Measurements from ENCODE around the gene DNAJC8.

- TF ChIP-seq, protein P1, sequence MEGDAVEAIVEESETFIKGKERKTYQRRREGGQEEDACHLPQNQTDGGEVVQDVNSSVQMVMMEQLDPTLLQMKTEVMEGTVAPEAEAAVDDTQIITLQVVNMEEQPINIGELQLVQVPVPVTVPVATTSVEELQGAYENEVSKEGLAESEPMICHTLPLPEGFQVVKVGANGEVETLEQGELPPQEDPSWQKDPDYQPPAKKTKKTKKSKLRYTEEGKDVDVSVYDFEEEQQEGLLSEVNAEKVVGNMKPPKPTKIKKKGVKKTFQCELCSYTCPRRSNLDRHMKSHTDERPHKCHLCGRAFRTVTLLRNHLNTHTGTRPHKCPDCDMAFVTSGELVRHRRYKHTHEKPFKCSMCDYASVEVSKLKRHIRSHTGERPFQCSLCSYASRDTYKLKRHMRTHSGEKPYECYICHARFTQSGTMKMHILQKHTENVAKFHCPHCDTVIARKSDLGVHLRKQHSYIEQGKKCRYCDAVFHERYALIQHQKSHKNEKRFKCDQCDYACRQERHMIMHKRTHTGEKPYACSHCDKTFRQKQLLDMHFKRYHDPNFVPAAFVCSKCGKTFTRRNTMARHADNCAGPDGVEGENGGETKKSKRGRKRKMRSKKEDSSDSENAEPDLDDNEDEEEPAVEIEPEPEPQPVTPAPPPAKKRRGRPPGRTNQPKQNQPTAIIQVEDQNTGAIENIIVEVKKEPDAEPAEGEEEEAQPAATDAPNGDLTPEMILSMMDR (IDR thresholded peaks at IDR 0.05), result no peak
- TF ChIP-seq POLR2A (IDR thresholded peaks at IDR 0.05) (no peak), EP300 (IDR thresholded peaks at IDR 0.05) (no peak)
Measured at GRCh38 chr1:28265577-28265976, 32.7 kb upstream of the DNAJC8 start.

All from tibial nerve (tissue), 4 donors.